IPS-20b (cell line): ENCODE data around the gene GALNTL6.

Source experiments
- H3K27ac ChIP-seq: one replicate; pipeline ENCODE4 v1.5.1; 2013; ENCODE audit warnings: low read length
- H3K27me3 ChIP-seq: 2 replicates; pipeline ENCODE4 v1.6.1; 2013; ENCODE audit warnings: mild to moderate bottlenecking, low read length, inconsistent platforms; ENCODE audit not compliant: insufficient read depth
- H3K36me3 ChIP-seq: 2 replicates; pipeline ENCODE4 v1.6.1; 2013; ENCODE audit warnings: low read depth, mild to moderate bottlenecking, inconsistent platforms, low read length, moderate library complexity; ENCODE audit not compliant: insufficient read depth
- H3K4me1 ChIP-seq: 2 replicates; pipeline ENCODE4 v1.6.1; 2013; ENCODE audit warnings: mild to moderate bottlenecking, control low read depth, inconsistent platforms, low read length, moderate library complexity; ENCODE audit not compliant: insufficient read depth
- H3K4me3 ChIP-seq: 2 replicates; pipeline ENCODE4 v1.5.1; 2013; ENCODE audit warnings: mild to moderate bottlenecking, low read length, inconsistent platforms
- H3K9ac ChIP-seq: 2 replicates; pipeline ENCODE4 v1.6.1; 2013; ENCODE audit warnings: low read depth, mild to moderate bottlenecking, inconsistent platforms, low read length, moderate library complexity
- H3K9me3 ChIP-seq: 2 replicates; pipeline ENCODE4 v1.6.1; 2013; ENCODE audit warnings: mild to moderate bottlenecking, low read depth, low read length, inconsistent platforms; ENCODE audit not compliant: insufficient read depth

GALNTL6 gene

GRCh38 chr4:171889681-171890080, 76.5 kb downstream of the GALNTL6 start:
- Histone ChIP-seq H3K27ac (no peak overlapping the region), H3K9ac (no peak overlapping the region), H3K9me3 (no peaks in the 10 kb centered on the region), H3K4me1 (no peaks in the 10 kb centered on the region), H3K36me3 (no peaks in the 10 kb centered on the region), H3K4me3 (no peak overlapping the region), H3K27me3 (no peaks in the 10 kb centered on the region)

GRCh38 chr4:171891038-171891437, 77.8 kb downstream of the GALNTL6 start:
- no peak overlapping the region for H3K9ac ChIP-seq
- no peaks in the 10 kb centered on the region for H3K27me3 ChIP-seq
- no peak overlapping the region for H3K27ac ChIP-seq
- no peaks in the 10 kb centered on the region for H3K36me3 ChIP-seq
- no peaks in the 10 kb centered on the region for H3K4me1 ChIP-seq
- H3K9me3 ChIP-seq: no peaks in the 10 kb centered on the region
- no peak overlapping the region for H3K4me3 ChIP-seq

GRCh38 chr4:171896426-171896825, 83.2 kb downstream of the GALNTL6 start:
- no peak overlapping the region for H3K4me3 ChIP-seq
- no peaks in the 10 kb centered on the region for H3K9me3 ChIP-seq
- no peak overlapping the region for H3K9ac ChIP-seq
- H3K27me3 ChIP-seq: no peaks in the 10 kb centered on the region
- H3K4me1 ChIP-seq: no peaks in the 10 kb centered on the region
- no peaks in the 10 kb centered on the region for H3K36me3 ChIP-seq
- H3K27ac ChIP-seq: no peak overlapping the region

GRCh38 chr4:171919314-171919713, 106.1 kb downstream of the GALNTL6 start:
- H3K27me3 ChIP-seq: no peaks in the 10 kb centered on the region
- H3K9me3 ChIP-seq: no peaks in the 10 kb centered on the region
- no peak overlapping the region for H3K9ac ChIP-seq
- H3K4me1 ChIP-seq: peaks cover 2% of the 10 kb centered on the region; the same call in 1 of the 2 replicates
- no peak overlapping the region for H3K27ac ChIP-seq
- H3K36me3 ChIP-seq: no peaks in the 10 kb centered on the region
- H3K4me3 ChIP-seq: no peak overlapping the region

- H3K27me3 ChIP-seq: no peaks in the 10 kb centered on the region
- H3K9ac ChIP-seq: no peak overlapping the region
Observed at GRCh38 chr4:171920901-171921300, 107.7 kb downstream of the GALNTL6 start.

GRCh38 chr4:171924746-171925376, 111.7 kb downstream of the GALNTL6 start:
- Histone ChIP-seq H3K36me3 (no peaks in the 10 kb centered on the region), H3K4me3 (no peak overlapping the region), H3K9ac (no peak overlapping the region), H3K27ac (no peak overlapping the region), H3K27me3 (no peaks in the 10 kb centered on the region), H3K9me3 (no peaks in the 10 kb centered on the region; the same call in 1 of the 2 replicates), H3K4me1 (peaks cover 8% of the 10 kb centered on the region; the same call in 1 of the 2 replicates)

More at GRCh38 chr4:171920901-171921300, 107.7 kb downstream of the GALNTL6 start:
- Histone ChIP-seq H3K4me3 (no peak overlapping the region), H3K9me3 (no peaks in the 10 kb centered on the region), H3K36me3 (no peaks in the 10 kb centered on the region), H3K27ac (no peak overlapping the region), H3K4me1 (peaks cover 10% of the 10 kb centered on the region; the same call in 1 of the 2 replicates)

GRCh38 chr4:171928336-171928735, 115.1 kb downstream of the GALNTL6 start:
- H3K9me3 ChIP-seq: no peaks in the 10 kb centered on the region; the same call in 1 of the 2 replicates

GRCh38 chr4:171929477-171929876, 116.3 kb downstream of the GALNTL6 start:
- H3K27me3 ChIP-seq: no peaks in the 10 kb centered on the region
- H3K27ac ChIP-seq: no peak overlapping the region
- no peak overlapping the region for H3K4me3 ChIP-seq
- H3K9ac ChIP-seq: no peak overlapping the region
- H3K4me1 ChIP-seq: peaks cover 8% of the 10 kb centered on the region; the same call in 1 of the 2 replicates
- H3K36me3 ChIP-seq: no peaks in the 10 kb centered on the region
- no peaks in the 10 kb centered on the region; the same call in 1 of the 2 replicates for H3K9me3 ChIP-seq

More at GRCh38 chr4:171928336-171928735, 115.1 kb downstream of the GALNTL6 start:
- Histone ChIP-seq H3K27me3 (no peaks in the 10 kb centered on the region), H3K36me3 (no peaks in the 10 kb centered on the region), H3K4me3 (no peak overlapping the region), H3K9ac (no peak overlapping the region), H3K27ac (no peak overlapping the region), H3K4me1 (peaks cover 8% of the 10 kb centered on the region; the same call in 1 of the 2 replicates)

GRCh38 chr4:171929907-171930306, 116.7 kb downstream of the GALNTL6 start:
- no peaks in the 10 kb centered on the region for H3K36me3 ChIP-seq
- H3K9ac ChIP-seq: no peak overlapping the region
- H3K27ac ChIP-seq: no peak overlapping the region
- H3K4me3 ChIP-seq: no peak overlapping the region
- no peaks in the 10 kb centered on the region; the same call in 1 of the 2 replicates for H3K9me3 ChIP-seq
- no peaks in the 10 kb centered on the region for H3K27me3 ChIP-seq
- peaks cover 4% of the 10 kb centered on the region; the same call in 1 of the 2 replicates for H3K4me1 ChIP-seq

- Histone ChIP-seq H3K4me1 (no peaks in the 10 kb centered on the region), H3K36me3 (no peaks in the 10 kb centered on the region), H3K27me3 (no peaks in the 10 kb centered on the region), H3K4me3 (no peak overlapping the region), H3K9me3 (no peaks in the 10 kb centered on the region; the same call in 1 of the 2 replicates), H3K27ac (no peak overlapping the region), H3K9ac (no peak overlapping the region)
Observed at GRCh38 chr4:171932238-171932637, 119.0 kb downstream of the GALNTL6 start.

GRCh38 chr4:171940656-171941055, 127.5 kb downstream of the GALNTL6 start:
- no peaks in the 10 kb centered on the region for H3K27me3 ChIP-seq
- no peak overlapping the region for H3K27ac ChIP-seq
- H3K4me1 ChIP-seq: no peaks in the 10 kb centered on the region; the same call in 1 of the 2 replicates
- no peaks in the 10 kb centered on the region for H3K36me3 ChIP-seq
- H3K9ac ChIP-seq: no peak overlapping the region
- H3K4me3 ChIP-seq: no peak overlapping the region
- no peaks in the 10 kb centered on the region for H3K9me3 ChIP-seq

- H3K27me3 ChIP-seq: no peaks in the 10 kb centered on the region
- H3K36me3 ChIP-seq: no peaks in the 10 kb centered on the region
- H3K9me3 ChIP-seq: no peaks in the 10 kb centered on the region
- H3K4me1 ChIP-seq: peaks cover 5% of the 10 kb centered on the region; the same call in 1 of the 2 replicates
- no peak overlapping the region for H3K9ac ChIP-seq
- H3K27ac ChIP-seq: no peak overlapping the region
- H3K4me3 ChIP-seq: no peak overlapping the region
Observed at GRCh38 chr4:171947400-171947799, 134.2 kb downstream of the GALNTL6 start.
